Activated CD4-positive, CD25-positive, alpha-beta regulatory T cell (primary cell): ENCODE data around the gene TNKS2.
"Not testable (repeated sequence)": the region's sequence is repeated elsewhere in the genome, so short reads cannot be mapped to it uniquely, and the experiment has no call there.

ENCODE experiments used
- DNase-seq, 4 experiments: peaks; one replicate each; lab custom pipeline; 2025; lab: John Stamatoyannopoulos, UW

The TNKS2 gene

GRCh38 chr10:91797874-91798648 is at the start of gene TNKS2:
Gene TNKS2 (plus strand): TSS chr10:91798426. CDS start chr10:91798691, 265 bp downstream.
- peak; percentile 80 to 87 (median 86) for DNase-seq

GRCh38 chr10:91749592-91749991 is 48.6 kb upstream of the TNKS2 start:
- DNase-seq = not testable (repeated sequence)

GRCh38 chr10:91756286-91756685 is 41.9 kb upstream of the TNKS2 start:
- no peak for DNase-seq

- no peak for DNase-seq
Observed at GRCh38 chr10:91758303-91759146, 39.7 kb upstream of the TNKS2 start.

GRCh38 chr10:91759581-91759986 is 38.6 kb upstream of the TNKS2 start:
- DNase-seq = no peak

- DNase-seq = no peak
Observed at GRCh38 chr10:91761721-91762120, 36.5 kb upstream of the TNKS2 start.

GRCh38 chr10:91762878-91763277 is 35.3 kb upstream of the TNKS2 start:
- no peak for DNase-seq

- no peak for DNase-seq
Observed at GRCh38 chr10:91766676-91767075, 31.6 kb upstream of the TNKS2 start.

GRCh38 chr10:91768123-91768522 is 30.1 kb upstream of the TNKS2 start:
- DNase-seq = no peak

- DNase-seq = no peak
Observed at GRCh38 chr10:91771907-91772306, 26.3 kb upstream of the TNKS2 start.

GRCh38 chr10:91772461-91772860 is 25.8 kb upstream of the TNKS2 start:
- no peak for DNase-seq

- DNase-seq = no peak
Observed at GRCh38 chr10:91772869-91773268, 25.4 kb upstream of the TNKS2 start.

GRCh38 chr10:91774571-91774970 is 23.7 kb upstream of the TNKS2 start:
- no peak for DNase-seq

GRCh38 chr10:91775731-91776130 is 22.5 kb upstream of the TNKS2 start:
- DNase-seq = no peak

GRCh38 chr10:91776266-91776665 is 22.0 kb upstream of the TNKS2 start:
- no peak for DNase-seq

- no peak for DNase-seq
Observed at GRCh38 chr10:91778485-91778884, 19.7 kb upstream of the TNKS2 start.

- no peak for DNase-seq
Observed at GRCh38 chr10:91779011-91779605, 19.1 kb upstream of the TNKS2 start.

- no peak for DNase-seq
Observed at GRCh38 chr10:91782539-91782938, 15.7 kb upstream of the TNKS2 start.

GRCh38 chr10:91785830-91786229 is 12.4 kb upstream of the TNKS2 start:
- no peak for DNase-seq

GRCh38 chr10:91787258-91787657 is 11.0 kb upstream of the TNKS2 start:
- DNase-seq = no peak

- no peak for DNase-seq
Observed at GRCh38 chr10:91787810-91788209, 10.4 kb upstream of the TNKS2 start.

- DNase-seq = no peak
Observed at GRCh38 chr10:91788527-91788926, 9.7 kb upstream of the TNKS2 start.
